Pons (tissue), 1 donor: ENCODE data around the gene EIPR1.
"Not testable (repeated sequence)": the region's sequence is repeated elsewhere in the genome, so short reads cannot be mapped to it uniquely, and the experiment has no call there.

ENCODE experiments used
- DNase-seq: peaks from one replicate; pipeline ENCODE4 v3.0.0-alpha.2; 2016; ENCODE audit warnings: low spot score

Gene EIPR1

GRCh38 chr2:3192920-3193319 is 184.7 kb downstream of the EIPR1 start:
- DNase-seq, result no peak

- no peak for DNase-seq
These were observed 185.3 kb downstream of the EIPR1 start for GRCh38 chr2:3192281-3192818.

GRCh38 chr2:3189961-3190360 is 187.7 kb downstream of the EIPR1 start:
- no peak for DNase-seq

- DNase-seq, result peak; percentile 91
These were observed 188.5 kb downstream of the EIPR1 start for GRCh38 chr2:3189076-3189591.

GRCh38 chr2:3188405-3188946 is 189.1 kb downstream of the EIPR1 start:
- no peak for DNase-seq

- DNase-seq, result no peak
These were observed 190.2 kb downstream of the EIPR1 start for GRCh38 chr2:3187467-3187866.

GRCh38 chr2:3186766-3187165 is 190.9 kb downstream of the EIPR1 start:
- DNase-seq, result no peak

GRCh38 chr2:3185910-3186309 is 191.7 kb downstream of the EIPR1 start:
- DNase-seq, result no peak

GRCh38 chr2:3185256-3185655 is 192.4 kb downstream of the EIPR1 start:
- DNase-seq, result no peak

GRCh38 chr2:3184167-3184566 is 193.5 kb downstream of the EIPR1 start:
- no peak for DNase-seq

- no peak for DNase-seq
These were observed 193.9 kb downstream of the EIPR1 start for GRCh38 chr2:3183766-3184165.

GRCh38 chr2:3182848-3183247 is 194.8 kb downstream of the EIPR1 start:
- no peak for DNase-seq

GRCh38 chr2:3181416-3182010 is 196.1 kb downstream of the EIPR1 start:
- no peak for DNase-seq

GRCh38 chr2:3180909-3181221 is 196.8 kb downstream of the EIPR1 start:
- DNase-seq, result not testable (repeated sequence)

- no peak for DNase-seq
These were observed 197.3 kb downstream of the EIPR1 start for GRCh38 chr2:3180082-3180908.

GRCh38 chr2:3179626-3180025 is 198.0 kb downstream of the EIPR1 start:
- no peak for DNase-seq

GRCh38 chr2:3179208-3179607 is 198.4 kb downstream of the EIPR1 start:
- DNase-seq, result no peak

GRCh38 chr2:3178578-3179031 is 199.0 kb downstream of the EIPR1 start:
- DNase-seq, result no peak

- DNase-seq, result no peak
These were observed 199.6 kb downstream of the EIPR1 start for GRCh38 chr2:3177891-3178577.

- no peak for DNase-seq
These were observed 200.8 kb downstream of the EIPR1 start for GRCh38 chr2:3176869-3177255.

GRCh38 chr2:3176071-3176868 is 201.3 kb downstream of the EIPR1 start:
- no peak for DNase-seq

GRCh38 chr2:3175568-3175955 is 202.1 kb downstream of the EIPR1 start:
- no peak for DNase-seq
